Measurements from ENCODE around the gene OR51M1.
"Not testable (repeated sequence)": the region's sequence is repeated elsewhere in the genome, so short reads cannot be mapped to it uniquely, and the experiment has no call there.

OR51M1 gene

GRCh38 chr11:5383576-5383975 is at the start of gene OR51M1:
Gene OR51M1 (plus strand): TSS chr11:5383812. CDS start chr11:5389399, 5,587 bp downstream.
- H3K4me3 ChIP-seq (ENCODE audit: low read depth, low read length): no peak within 1 kb of the TSS
- DNase-seq (ENCODE audit: low read depth): no peak

- no peak overlapping the region for H3K4me3 ChIP-seq (ENCODE audit: low read depth, low read length)
- no peak for DNase-seq (ENCODE audit: low read depth)
These were observed 48.4 kb upstream of the OR51M1 start for GRCh38 chr11:5335170-5335569.

GRCh38 chr11:5336331-5336730 is 47.3 kb upstream of the OR51M1 start:
- no peak overlapping the region for H3K4me3 ChIP-seq (ENCODE audit: low read depth, low read length)
- DNase-seq (ENCODE audit: low read depth): no peak

- H3K4me3 ChIP-seq (ENCODE audit: low read depth, low read length); DNase-seq (ENCODE audit: low read depth): not testable (repeated sequence)
These were observed 46.4 kb upstream of the OR51M1 start for GRCh38 chr11:5337253-5337652.

- DNase-seq (ENCODE audit: low read depth): no peak
- H3K4me3 ChIP-seq (ENCODE audit: low read depth, low read length): no peak overlapping the region
These were observed 43.8 kb upstream of the OR51M1 start for GRCh38 chr11:5339771-5340322.

- DNase-seq (ENCODE audit: low read depth): no peak
- no peak within 1 kb of the TSS for H3K4me3 ChIP-seq (ENCODE audit: low read depth, low read length)
These were observed 39.9 kb upstream of the OR51M1 start, which contains the start of gene OR51B5 for GRCh38 chr11:5343474-5344335. Gene OR51B5 (minus strand): TSS chr11:5343524. CDS start chr11:5343524, 0 bp downstream.

GRCh38 chr11:5345831-5346230 is 37.8 kb upstream of the OR51M1 start:
- no peak for DNase-seq (ENCODE audit: low read depth)

GRCh38 chr11:5348551-5349194 is 34.9 kb upstream of the OR51M1 start:
- no peak for DNase-seq (ENCODE audit: low read depth)
- H3K4me3 ChIP-seq (ENCODE audit: low read depth, low read length): no peak overlapping the region

More at GRCh38 chr11:5345831-5346230, 37.8 kb upstream of the OR51M1 start:
- no peak overlapping the region for H3K4me3 ChIP-seq (ENCODE audit: low read depth, low read length)

GRCh38 chr11:5349550-5349949 is 34.1 kb upstream of the OR51M1 start:
- H3K4me3 ChIP-seq (ENCODE audit: low read depth, low read length): no peak overlapping the region
- DNase-seq (ENCODE audit: low read depth): no peak

- no peak for DNase-seq (ENCODE audit: low read depth)
- H3K4me3 ChIP-seq (ENCODE audit: low read depth, low read length): no peak within 1 kb of the TSS
These were observed 32.4 kb upstream of the OR51M1 start, which contains the start of gene OR51B6 for GRCh38 chr11:5351208-5351607. Gene OR51B6 (plus strand): TSS chr11:5351508. CDS start chr11:5351508, 0 bp downstream.

GRCh38 chr11:5356031-5356430 is 27.6 kb upstream of the OR51M1 start:
- DNase-seq (ENCODE audit: low read depth); H3K4me3 ChIP-seq (ENCODE audit: low read depth, low read length): not testable (repeated sequence)

- H3K4me3 ChIP-seq (ENCODE audit: low read depth, low read length): no peak overlapping the region
- no peak for DNase-seq (ENCODE audit: low read depth)
These were observed 21.5 kb upstream of the OR51M1 start for GRCh38 chr11:5362017-5362625.

GRCh38 chr11:5363679-5364078 is 19.9 kb upstream of the OR51M1 start:
- H3K4me3 ChIP-seq (ENCODE audit: low read depth, low read length): no peak overlapping the region
- no peak for DNase-seq (ENCODE audit: low read depth)

GRCh38 chr11:5364214-5364613 is 19.4 kb upstream of the OR51M1 start:
- DNase-seq (ENCODE audit: low read depth): peak; percentile 31

GRCh38 chr11:5366365-5366764 is 17.2 kb upstream of the OR51M1 start:
- not testable (repeated sequence) for DNase-seq (ENCODE audit: low read depth); H3K4me3 ChIP-seq (ENCODE audit: low read depth, low read length)

More at GRCh38 chr11:5364214-5364613, 19.4 kb upstream of the OR51M1 start:
- H3K4me3 ChIP-seq (ENCODE audit: low read depth, low read length): no peak overlapping the region

GRCh38 chr11:5366856-5367255 is 16.8 kb upstream of the OR51M1 start:
- H3K4me3 ChIP-seq (ENCODE audit: low read depth, low read length): no peak overlapping the region

GRCh38 chr11:5367448-5368074 is 16.1 kb upstream of the OR51M1 start:
- peak; percentile 64 for DNase-seq (ENCODE audit: low read depth)

More at GRCh38 chr11:5366856-5367255, 16.8 kb upstream of the OR51M1 start:
- DNase-seq (ENCODE audit: low read depth): no peak

GRCh38 chr11:5368502-5369043 is 15.0 kb upstream of the OR51M1 start:
- DNase-seq (ENCODE audit: low read depth): no peak
- no peak overlapping the region for H3K4me3 ChIP-seq (ENCODE audit: low read depth, low read length)

More at GRCh38 chr11:5367448-5368074, 16.1 kb upstream of the OR51M1 start:
- H3K4me3 ChIP-seq (ENCODE audit: low read depth, low read length): no peak overlapping the region

- no peak overlapping the region for H3K4me3 ChIP-seq (ENCODE audit: low read depth, low read length)
- DNase-seq (ENCODE audit: low read depth): peak; percentile 42
These were observed 13.8 kb upstream of the OR51M1 start for GRCh38 chr11:5369789-5370188.
